NCI-H226 (cell line): ENCODE results near the gene CD82.
A peak's percentile ranks its signal among the peaks of the same experiment; 100 is the strongest.

ENCODE experiments used
- DNase-seq: peaks from one replicate; pipeline ENCODE4 v3.0.0-alpha.2; 2015

The CD82 gene

GRCh38 chr11:44561964-44562734 lies 3.3 kb upstream of the CD82 start:
- no peak for DNase-seq

- DNase-seq, result no peak
These were observed 2.5 kb upstream of the CD82 start for GRCh38 chr11:44562845-44563460.

GRCh38 chr11:44563711-44564110 lies 1.8 kb upstream of the CD82 start:
- DNase-seq, result no peak

- DNase-seq, result peak; percentile 29
These were observed 1.3 kb upstream of the CD82 start for GRCh38 chr11:44564166-44564565.

- peak; percentile 91 for DNase-seq
These were observed 723 bp upstream of the CD82 start for GRCh38 chr11:44564670-44565210.

- no peak for DNase-seq
These were observed 788 bp downstream of the CD82 start for GRCh38 chr11:44565953-44566949.

- DNase-seq, result no peak
These were observed 1.8 kb downstream of the CD82 start for GRCh38 chr11:44566952-44567875.

GRCh38 chr11:44567876-44568256 lies 2.4 kb downstream of the CD82 start:
- no peak for DNase-seq

GRCh38 chr11:44568331-44568657 lies 2.8 kb downstream of the CD82 start:
- DNase-seq, result no peak

GRCh38 chr11:44568658-44569473 lies 3.4 kb downstream of the CD82 start:
- peak; percentile 96 for DNase-seq

GRCh38 chr11:44570411-44571155 lies 5.1 kb downstream of the CD82 start:
- DNase-seq, result no peak

GRCh38 chr11:44571871-44572270 lies 6.4 kb downstream of the CD82 start:
- DNase-seq, result no peak

GRCh38 chr11:44572436-44572835 lies 7.0 kb downstream of the CD82 start:
- DNase-seq, result no peak

GRCh38 chr11:44572884-44573283 lies 7.4 kb downstream of the CD82 start:
- peak; percentile 91 for DNase-seq

GRCh38 chr11:44573333-44573732 lies 7.9 kb downstream of the CD82 start:
- peak; percentile 86 for DNase-seq

- peak; percentile 98 for DNase-seq
These were observed 9.3 kb downstream of the CD82 start for GRCh38 chr11:44574610-44575287.

- DNase-seq, result peak; percentile 79
These were observed 9.8 kb downstream of the CD82 start for GRCh38 chr11:44575288-44575672.

GRCh38 chr11:44575962-44576361 lies 10.5 kb downstream of the CD82 start:
- DNase-seq, result no peak

- no peak for DNase-seq
These were observed 11.2 kb downstream of the CD82 start for GRCh38 chr11:44576656-44577055.
